Measurements from ENCODE around the gene KDM2B.
A peak's percentile ranks its signal among the peaks of the same experiment; 100 is the strongest.
"Not testable (repeated sequence)": the region's sequence is repeated elsewhere in the genome, so short reads cannot be mapped to it uniquely, and the experiment has no call there.

Gene KDM2B

DNA sequence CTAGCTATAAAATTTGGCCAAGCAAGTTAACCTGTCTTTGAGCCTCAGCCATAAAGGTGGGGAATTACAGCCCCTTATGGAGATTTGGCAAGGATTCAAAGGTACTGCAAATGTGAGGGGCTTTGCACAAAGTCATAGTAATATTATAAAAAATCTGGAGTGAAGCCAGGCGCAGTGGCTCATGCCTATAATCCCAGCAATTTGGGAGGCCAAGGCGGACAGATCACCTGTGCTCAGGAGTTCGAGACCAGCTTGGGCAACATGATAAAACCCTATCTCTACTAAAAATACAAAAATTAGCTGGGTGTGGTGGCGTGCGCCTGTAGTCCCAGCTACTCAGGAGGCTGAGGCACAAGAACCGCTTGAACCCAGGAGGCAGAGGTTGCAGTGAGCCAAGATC lies 4.1 kb upstream of the KDM2B start:
- not testable (repeated sequence) for DNase-seq (ENCODE audit: low spot score)

DNA sequence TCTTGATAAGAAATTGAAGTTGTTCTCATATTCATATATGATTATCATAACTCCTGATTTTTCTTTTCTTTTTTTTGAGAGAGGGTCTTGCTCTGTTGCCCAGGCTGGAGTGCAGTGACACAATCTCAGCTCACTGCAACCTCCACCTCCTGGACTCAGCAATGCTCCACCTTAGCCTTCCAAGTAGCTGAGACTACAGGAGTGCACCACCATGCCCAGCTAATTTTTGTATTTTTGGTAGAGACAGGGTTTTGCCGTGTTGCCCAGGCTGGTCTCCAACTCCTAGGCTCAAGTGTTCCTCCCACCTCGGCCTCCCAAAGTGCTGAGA lies 2.5 kb upstream of the KDM2B start:
- DNase-seq (ENCODE audit: low spot score) = not testable (repeated sequence)

DNA sequence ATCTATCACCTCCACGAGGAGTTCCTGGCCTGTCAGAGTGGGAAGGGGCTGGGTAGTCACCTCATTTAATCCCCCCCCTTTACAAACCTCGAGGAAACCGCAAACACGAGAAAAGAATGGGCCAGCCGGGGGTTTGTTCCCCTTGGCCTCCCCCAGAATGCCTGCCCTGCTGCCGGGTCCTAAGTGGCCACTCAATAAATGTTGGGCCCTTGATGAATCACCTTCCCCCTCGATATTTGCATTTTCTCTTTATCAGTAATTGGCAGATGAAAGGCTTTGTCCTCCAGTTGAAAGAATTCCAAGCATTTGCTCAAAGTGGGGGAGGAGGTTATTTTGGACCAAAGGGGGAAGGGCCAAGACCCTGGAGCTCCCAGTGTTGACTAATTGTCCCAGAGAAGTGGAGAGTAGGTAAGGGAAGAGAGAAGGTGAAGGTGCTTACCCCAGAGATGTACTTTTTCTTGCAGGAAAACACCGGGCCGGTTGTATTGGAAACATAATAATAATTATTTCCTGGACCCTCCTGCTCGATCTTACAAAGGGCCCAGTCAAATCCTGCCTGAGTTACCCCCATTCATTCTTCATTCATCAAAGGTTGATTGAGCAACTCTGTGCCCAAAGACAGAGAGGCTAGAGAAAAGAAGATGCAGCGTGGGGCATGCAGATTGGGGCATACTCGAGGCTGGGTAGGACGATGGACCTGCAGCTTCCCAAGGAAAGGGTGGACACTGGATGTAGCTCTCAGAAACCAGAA lies 1.9 kb upstream of the KDM2B start:
- no peak for DNase-seq (ENCODE audit: low spot score)

DNA sequence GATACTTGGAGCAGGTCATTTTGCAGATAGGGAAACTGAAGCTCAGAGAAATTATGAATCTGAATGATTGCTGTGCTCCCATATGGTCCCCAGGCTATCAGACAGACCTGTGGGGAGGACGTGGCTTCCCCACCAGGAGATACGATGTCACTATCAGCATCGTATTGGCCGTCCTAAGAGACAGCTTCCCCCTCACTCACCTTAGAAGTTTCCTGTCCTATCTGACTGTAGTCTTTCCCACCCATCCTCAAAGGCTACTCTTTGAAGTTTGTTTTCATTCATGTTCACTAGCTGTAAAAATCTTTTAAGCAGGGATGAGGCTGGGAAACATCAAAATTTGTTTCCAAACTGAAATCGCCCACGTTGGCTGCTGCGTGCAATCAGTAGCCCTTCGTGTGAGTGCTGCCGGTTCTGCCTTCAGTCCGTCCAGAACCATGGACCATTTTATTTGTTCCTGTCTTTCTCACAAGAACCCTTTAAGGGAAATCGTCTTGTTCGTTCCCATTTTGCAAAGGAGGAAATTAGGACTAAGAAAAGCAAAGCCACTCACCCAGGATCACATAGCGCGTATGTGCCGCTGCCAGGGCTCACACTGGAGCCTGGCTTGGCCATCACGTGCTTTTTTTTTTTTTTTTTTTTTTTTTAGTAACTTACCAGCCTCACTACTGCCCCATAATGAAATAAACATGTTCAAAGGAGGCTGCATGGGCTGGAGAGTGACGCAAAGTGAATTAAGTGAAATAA lies 1.0 kb upstream of the KDM2B start:
- peak; percentile 80 for DNase-seq (ENCODE audit: low spot score)

DNA sequence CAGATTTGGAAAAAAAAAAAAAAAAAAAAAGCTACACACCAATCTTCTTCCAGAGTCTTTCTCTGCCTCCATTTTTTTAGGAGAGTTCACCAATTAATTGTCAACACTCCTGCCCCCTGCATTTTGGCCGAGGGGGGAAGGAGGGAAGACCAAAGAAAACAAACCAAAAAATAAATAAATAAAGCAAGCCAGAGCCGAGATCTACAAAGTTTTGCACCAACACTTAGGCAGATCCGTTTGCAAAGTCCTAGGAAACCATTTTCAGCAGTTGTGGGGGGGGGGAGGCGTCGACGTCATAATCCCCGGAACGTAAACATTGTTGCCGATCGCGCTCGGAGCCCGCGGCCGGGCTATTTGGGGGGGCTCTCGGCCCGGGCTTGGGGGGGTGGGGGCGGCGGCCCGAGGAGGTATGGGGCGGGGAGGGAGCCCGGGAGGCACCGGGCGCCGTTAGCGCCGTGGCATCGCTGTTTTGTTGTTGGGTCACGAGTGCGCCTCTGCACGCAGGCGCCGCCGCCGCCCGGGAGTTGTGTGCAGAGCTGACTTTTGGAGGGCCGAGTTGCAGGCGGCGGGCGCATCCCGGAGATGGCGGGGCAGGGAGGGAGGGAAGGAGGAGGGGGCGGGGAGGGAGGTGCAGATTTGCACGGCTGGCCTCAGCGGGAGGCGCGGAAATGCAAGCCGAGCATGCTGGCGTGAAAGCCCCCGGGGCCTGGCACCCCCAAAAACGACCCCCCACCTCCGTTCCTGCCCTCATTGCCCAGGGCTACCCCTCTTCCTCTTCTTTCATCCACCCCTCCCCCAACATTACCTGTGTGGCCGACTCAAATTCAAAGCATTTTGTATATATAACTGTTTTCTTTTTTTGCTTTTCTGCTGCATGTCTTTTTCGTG lies 598 bp downstream of the KDM2B start:
- peak; percentile 83 for DNase-seq (ENCODE audit: low spot score)

DNA sequence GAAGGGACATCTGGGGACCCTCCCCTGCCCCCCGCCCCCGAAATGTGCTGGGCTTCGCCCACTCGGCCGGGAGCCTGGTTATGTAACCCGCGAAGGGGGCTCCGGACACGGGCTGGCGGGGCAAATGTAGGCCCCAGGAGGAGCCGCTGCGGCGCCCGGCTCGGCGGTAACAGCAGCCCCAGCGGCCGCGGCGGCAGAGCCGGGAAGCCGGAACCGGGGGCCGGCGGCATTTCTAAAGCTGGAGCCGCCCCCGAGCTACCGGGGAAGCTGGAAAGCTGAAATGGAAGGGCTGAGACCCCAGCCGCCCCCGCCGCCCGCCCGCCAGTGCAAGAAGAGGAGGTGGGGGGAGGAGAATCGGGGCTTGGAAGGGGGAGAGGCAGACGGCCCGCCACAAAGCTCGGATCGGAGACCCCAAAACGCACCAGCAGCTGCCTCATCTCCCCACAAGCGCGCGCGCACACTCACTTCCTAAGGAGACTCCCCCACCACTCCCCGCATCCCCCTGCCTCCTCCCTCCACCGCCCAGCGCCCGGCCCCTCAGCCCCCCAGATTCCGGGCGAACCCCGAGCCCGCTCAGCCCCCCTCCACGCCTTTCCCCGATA lies 1.5 kb downstream of the KDM2B start:
- peak; percentile 52 for DNase-seq (ENCODE audit: low spot score)

DNA sequence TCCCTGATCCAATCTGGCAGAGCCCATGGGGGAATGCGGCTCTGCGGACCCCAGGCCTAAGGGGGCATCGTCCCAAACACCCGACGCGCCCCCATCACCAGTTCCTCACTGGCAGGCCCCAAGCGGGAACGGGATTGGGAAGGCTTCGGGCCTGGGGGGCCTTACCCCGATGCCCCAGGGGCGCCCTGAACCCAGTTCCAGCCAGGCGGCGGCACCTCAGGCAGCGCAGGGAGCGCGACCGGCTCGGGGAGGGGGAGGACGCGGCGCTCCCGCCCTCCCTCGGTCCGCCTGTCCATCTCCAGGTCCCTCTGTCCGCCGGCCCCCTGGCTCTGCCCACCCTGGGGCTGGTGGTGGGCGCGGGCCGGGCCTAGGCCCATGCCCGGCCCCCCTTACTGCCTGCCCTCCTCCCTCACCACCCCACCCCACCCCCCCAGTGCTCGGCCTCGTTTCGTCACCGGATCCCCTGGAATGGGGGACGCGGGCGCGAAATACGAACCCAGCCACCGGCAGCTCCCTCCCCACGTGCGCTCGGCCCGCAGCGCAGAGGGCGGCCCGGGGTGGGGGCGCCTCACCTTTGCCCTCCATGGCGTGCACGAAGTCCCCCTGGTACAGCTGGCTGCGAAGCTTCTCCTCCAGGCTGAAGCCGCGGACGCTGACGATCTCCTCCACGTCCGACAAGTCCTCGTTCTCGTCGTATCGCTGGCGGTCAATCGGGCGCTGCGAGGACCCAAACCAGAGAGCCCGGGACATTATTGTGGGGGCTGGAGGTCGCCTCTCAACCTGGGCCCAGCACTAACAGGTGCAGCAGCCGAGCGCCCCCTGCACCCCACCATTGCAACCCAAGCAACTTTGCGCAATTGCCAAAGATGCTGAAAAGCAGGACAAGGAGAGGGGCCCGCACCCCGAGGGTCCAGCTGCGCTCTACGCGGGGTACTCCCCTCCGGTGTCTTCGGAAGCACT lies 2.3 kb downstream of the KDM2B start:
- peak; percentile 85 for DNase-seq (ENCODE audit: low spot score)

DNA sequence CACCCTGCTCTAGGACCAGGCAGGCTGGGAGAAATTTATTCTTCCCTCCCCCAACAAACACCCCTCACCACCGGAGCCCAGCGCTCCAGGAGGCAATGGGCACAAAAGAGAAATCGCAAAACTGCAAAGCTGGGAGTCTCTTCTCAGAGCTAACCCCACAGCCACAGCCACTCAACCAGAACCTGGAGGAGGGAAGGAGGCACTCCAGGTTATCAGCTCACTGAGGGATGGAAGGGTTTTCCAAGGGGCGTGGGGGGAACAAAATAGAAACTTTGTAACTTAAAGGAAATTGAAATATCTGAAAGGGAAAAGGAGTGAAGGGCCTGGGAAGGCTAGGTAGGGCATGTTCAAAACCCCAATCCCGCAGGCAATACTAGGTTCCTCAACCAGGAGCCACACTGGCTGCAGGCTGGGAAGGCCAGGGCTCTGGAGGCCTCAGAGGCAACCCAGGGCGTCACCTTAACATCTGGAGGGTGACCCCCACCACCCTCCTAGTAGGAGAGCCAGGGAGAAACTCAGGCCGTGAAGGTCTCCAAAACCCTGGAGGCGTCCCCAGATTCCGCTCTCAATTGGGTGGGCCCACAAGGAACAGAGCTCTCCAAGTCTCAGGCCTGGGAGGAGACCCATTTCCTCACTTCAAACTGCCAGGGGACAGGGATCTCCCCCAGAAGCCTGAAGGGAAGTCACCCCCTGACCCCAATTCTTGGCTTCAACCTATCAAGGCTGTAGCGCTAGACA lies 3.2 kb downstream of the KDM2B start:
- no peak for DNase-seq (ENCODE audit: low spot score)

DNA sequence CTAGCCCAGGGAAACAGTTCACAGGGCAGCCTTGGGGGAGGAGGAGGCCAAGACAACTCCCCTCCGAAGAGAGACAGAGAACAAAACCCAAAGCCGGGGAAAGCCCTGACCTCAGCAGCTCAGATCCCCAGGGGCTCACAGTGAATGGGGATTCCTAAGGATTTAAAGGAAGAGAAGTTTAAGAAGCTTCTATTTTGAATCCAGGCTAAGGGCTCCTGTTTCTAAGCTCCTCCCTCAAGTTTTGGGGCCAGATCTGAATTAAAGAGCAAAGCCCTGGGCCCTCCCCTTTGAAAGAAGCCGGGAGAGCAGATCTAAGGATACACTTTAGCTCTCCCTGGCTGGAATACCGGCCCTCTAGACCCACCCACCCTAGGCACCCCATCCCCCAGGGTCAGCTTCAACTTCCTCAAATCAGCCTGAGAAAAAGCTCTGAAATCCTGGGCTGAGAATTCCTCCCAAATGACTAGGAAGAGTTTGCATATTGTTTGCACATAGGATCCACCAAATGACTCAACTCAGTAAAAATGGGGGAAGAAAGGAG lies 3.9 kb downstream of the KDM2B start:
- peak; percentile 83 for DNase-seq (ENCODE audit: low spot score)

DNA sequence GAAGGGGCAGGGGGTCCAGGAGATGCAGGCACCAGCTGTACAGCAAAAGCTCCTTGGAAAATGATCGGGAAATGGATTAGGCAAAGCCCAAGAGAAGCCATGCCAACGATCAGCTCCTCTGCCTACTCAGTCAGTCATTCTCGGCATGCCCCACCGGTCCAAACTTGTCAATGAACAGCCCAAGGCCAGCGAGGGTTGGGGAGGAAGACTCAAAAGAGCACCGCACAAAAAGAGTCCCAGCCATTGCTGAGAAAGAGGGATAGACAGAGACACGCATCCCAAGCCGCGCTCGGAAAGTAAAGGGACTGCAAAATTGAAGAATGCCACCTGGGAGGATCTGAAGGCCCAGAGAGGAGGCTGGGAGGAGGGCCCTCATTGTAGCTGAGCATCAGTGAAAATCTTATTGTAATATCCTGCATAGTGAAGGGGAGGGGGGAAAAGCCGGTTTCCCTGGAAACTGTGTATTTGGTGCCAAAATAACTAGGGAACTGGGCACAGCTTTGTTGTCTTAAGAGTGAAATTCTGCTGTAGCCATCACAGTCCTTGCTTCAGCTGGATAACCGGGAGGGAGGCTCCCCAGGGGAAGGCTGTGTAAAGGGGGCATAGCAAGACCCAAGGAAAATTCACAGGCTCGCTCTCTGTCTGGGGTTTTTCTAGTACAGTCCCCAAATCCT lies 4.7 kb downstream of the KDM2B start:
- no peak for DNase-seq (ENCODE audit: low spot score)

DNA sequence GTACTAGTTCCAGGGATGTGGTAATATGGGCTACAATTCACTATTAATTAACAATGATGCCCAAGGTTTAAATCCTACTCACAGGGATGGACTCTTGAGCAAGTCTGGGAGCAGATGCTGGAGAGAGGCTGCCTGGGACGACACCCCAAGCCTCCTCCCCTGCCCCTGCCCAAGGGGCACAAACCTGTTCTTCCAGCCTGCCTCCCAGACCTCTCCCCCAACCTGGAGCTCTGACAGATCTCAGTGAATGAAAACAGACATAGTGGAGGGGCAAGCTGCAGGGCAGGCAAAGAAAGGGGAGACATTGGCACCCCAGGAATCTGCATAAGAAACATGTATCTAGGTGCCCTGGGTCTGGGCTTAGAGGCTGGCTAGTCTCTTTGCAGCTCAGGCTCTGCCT lies 5.8 kb downstream of the KDM2B start:
- no peak for DNase-seq (ENCODE audit: low spot score)

DNA sequence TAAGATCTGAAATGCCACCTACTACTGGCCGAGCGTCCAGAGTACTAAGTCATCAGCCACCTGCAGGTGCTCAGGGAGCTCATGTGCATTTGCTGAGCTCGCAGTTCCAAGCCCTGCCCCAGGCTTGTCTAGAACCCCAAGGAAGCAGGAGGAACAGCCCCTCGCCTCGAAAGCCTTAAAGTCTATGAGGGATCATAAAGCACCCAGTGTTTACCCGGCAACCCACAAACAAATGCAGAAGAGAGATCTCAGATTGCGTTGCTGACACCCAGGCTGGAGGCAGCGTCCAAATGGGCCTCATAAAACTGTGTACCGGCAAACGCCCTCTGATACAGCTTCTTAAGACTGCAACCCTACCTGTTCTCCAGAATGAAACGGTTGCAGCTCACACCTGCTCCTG lies 6.8 kb downstream of the KDM2B start:
- no peak for DNase-seq (ENCODE audit: low spot score)

DNA sequence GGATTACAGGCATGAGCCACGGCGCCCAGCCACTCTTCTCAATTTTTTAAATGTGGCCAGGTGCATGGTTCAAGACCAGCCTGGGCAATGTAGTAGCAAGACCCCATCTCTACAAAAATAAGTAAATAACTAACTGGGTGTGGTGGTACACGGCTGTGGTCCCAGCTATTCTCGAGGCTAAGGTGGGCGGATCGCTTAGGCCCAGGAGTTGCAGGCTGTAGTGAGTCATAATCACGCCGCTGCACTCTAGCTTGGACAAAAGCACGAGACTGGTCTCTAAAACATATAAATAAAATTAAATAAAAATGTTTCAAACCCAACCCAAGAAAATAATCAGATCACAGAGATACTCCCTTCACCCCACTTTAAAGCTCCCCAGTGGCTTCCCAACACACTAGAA lies 8.9 kb downstream of the KDM2B start:
- no peak for DNase-seq (ENCODE audit: low spot score)

DNA sequence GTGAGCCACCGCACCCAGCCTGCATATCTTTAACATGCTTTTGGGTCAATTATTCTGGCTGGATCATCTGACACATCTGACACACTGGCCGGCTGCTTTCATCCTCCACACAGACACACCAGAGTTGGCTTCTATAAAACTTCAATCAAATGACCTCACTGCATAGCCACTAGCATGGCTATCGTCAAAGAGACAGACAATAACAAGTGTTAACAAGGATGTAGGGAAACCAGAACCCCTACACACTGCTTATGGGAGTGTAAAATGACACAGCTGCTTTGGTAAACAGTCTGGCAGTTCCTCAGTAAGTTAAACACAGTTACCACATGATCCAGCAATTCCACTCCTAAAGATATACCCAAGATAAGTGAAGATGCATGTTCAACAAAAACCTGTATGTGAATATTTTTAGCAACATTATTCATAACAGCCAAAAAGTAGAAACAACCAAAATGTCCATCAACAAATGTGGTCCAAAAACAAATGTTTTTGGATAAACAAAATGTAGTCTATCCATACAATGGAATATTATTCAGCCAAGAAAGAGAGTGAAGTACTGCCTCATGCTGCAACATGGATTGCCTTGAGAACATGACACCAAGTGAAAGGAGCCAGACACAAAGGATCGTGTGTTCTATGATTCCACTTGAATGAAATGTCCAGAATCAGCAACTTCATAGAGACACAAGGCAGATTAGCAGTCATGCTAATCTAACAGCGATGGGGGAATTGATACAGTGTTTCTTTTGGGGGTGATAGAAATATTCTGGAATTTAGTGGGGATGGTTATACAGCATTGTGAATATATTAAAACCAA lies 10.1 kb downstream of the KDM2B start:
- no peak for DNase-seq (ENCODE audit: low spot score)

DNA sequence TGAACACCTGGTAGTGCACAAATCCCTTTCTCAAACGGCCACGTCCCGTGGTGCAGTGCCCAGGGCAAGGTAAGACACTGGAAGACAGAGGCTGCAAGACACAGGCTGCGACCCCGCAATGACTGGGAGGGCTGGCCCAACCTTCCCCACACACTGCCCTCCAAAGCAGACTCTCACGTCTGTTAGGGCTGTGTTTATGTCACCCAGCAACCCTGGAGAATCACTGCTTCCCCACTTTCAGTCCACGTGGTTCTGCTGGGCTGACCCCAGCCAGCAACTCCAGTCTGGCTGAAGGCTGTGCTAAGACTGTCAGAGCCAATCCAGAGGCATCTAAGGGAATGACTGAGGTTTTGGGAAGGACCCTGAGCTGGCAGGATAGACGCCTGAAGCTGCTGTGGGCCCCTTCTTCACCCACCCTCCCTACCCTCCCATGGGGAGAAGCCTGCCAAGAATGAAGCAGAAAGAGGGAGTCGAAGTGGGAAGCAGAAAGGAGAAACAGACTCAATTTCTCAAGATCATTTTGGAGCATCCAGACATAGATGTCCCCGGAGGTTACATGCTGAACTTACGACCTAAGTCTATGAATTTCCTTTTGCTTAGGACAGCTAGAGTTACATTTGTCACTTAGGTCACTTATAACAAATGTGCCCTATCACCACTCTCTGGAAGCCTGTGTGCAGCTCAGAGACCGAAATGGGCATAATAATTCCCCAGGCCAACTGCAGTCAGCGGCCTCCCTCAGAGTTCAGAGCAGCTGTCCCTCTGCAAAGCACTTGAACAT lies 11.7 kb downstream of the KDM2B start:
- DNase-seq (ENCODE audit: low spot score) = peak; percentile 46

DNA sequence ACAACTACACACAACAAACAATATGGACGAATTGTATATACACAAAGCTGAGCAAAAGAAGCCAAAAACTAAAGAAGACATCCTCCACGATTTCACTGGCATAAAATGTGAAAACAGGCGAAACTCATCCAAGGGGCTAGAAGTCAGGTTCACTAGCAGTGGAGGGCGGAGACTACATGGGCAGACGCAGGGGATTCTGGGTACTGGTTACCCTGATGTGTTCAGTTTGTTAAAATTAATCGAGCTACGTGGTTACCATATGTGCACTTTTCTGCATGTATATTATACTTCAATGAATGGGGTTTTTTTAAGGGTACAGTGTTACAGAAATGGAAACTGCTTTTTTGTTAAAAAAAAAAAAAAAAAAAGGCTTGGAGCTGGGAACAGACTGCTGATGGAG lies 12.3 kb downstream of the KDM2B start:
- no peak for DNase-seq (ENCODE audit: low spot score)

DNA sequence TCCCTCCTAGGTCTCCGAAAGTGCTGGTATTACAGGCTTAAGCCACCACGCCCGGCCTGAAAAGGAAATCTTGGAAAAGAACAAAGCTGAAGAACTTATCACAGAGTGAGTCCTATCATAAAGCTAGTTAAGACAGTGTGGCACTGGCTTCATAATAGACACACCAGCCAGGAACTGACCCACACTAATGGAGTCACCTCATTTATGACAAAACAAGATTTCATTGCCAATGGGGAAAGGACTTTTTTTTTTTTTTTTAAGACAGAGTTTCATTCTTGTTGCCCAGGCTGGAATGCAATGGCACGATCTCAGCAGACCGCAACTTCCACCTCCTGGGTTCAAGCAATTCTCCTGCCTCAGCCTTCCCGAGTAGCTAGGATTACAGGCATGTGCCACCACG lies 15.7 kb downstream of the KDM2B start:
- DNase-seq (ENCODE audit: low spot score) = no peak

DNA sequence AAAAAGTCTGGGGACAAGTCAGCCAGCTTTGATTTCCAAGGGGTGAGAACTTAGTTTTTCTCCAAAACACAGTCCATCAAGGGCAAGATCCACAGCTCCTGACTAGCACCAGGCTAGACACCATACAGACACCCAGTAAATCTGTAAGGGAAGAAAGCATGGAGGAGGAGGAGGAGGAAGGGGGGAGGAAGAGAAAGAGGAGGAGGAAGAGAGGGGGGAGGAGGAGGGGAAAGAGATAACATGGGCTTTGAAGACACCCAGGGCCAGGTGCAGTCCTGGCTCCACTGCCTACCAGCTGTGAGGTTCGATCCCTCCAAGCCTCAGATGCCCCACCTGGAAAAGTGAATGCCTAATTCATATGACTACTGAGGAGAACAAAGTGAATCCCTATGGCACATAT lies 18.3 kb downstream of the KDM2B start:
- DNase-seq (ENCODE audit: low spot score) = no peak
